Measurements from ENCODE around the gene CGNL1. TPM values are rescaled to one million over a fixed set of nuclear protein-coding genes. Genes with fewer than 3 reads are reported as not detected.

Gene CGNL1
- total RNA-seq, 4 donors from 2014 or later, result 9.6 to 21.3 (median 13.1) TPM

DNA sequence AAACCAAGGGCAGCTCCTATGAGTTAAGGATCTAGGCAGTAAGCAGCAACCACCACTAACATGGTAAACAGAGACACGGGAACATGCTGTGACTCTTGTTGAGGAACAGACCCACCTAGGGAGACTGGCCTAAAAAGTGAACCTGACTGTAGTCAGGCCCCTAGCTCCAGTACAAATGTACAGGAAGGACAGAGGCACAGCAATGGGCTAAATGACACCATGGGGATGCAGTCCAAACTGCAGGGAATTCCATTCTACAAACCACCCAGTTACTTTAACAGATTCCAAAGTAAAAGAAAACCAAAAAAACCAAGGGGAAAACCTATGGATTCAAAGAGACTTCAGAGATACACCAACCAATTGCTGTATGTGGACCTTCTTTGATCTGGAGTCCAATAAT, 28.2 kb upstream of the CGNL1 start:
- no peak overlapping the region for H3K27ac ChIP-seq (replicated peaks in 1 of 4)
- TF ChIP-seq POLR2AphosphoS5 (IDR thresholded peaks at IDR 0.05) (no peak), POLR2A (IDR thresholded peaks at IDR 0.05; ENCODE audit: low read depth) (no peak), EP300 (IDR thresholded peaks at IDR 0.05) (no peak)
- TF ChIP-seq, protein P1, sequence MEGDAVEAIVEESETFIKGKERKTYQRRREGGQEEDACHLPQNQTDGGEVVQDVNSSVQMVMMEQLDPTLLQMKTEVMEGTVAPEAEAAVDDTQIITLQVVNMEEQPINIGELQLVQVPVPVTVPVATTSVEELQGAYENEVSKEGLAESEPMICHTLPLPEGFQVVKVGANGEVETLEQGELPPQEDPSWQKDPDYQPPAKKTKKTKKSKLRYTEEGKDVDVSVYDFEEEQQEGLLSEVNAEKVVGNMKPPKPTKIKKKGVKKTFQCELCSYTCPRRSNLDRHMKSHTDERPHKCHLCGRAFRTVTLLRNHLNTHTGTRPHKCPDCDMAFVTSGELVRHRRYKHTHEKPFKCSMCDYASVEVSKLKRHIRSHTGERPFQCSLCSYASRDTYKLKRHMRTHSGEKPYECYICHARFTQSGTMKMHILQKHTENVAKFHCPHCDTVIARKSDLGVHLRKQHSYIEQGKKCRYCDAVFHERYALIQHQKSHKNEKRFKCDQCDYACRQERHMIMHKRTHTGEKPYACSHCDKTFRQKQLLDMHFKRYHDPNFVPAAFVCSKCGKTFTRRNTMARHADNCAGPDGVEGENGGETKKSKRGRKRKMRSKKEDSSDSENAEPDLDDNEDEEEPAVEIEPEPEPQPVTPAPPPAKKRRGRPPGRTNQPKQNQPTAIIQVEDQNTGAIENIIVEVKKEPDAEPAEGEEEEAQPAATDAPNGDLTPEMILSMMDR (IDR thresholded peaks at IDR 0.05), result no peak
- H3K4me3 ChIP-seq, result no peak overlapping the region
- DNase-seq (ENCODE audit: extremely low spot score), result no peak
- intact Hi-C loops (cut with DNase I), result no loop called here
- H3K36me3 ChIP-seq, result no peaks in the 10 kb centered on the region
- whole genome bisulfite sequencing, result 93% methylated on average over 1 of the region's 1 CpG
- no peaks in the 10 kb centered on the region for H3K4me1 ChIP-seq
- H3K27me3 ChIP-seq, result no peaks in the 10 kb centered on the region
- no peaks in the 10 kb centered on the region for H3K9me3 ChIP-seq

DNA sequence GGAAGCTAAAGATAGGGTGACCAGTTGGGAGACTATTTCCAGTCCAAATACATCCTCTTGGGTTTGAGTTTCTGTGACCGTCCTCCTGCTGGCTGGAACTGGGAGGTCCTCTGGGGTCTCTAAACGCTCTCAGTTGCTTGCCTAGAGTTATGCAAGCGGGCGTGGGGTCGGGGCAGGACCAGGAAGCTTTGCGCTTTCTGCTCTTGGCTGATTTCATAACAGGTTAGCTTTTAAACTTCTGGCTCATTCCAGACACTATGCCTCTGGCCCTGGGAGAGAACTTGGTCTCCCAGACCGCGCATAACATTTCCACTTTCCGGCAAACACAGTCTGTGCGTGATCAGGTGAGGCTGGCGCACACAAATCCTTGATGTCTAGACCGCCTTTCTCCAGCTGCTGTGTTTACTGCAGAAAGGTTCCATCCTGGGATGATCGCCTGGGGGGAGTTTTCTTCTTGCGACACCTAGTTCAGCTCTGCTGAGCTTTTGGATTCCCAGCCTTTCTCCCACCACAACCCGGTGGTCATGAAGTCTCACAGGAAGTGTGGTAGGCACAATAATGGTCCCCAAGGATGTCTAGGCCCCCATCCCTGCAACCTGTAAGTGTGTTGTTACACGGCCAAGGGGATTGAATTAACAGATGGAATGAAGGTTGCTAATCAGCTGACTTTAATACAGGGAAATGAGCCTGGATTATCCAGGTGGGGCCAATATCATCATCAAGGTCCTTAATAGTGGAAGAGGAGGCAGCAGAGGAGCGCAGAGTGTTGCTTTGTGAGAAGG, 23.6 kb upstream of the CGNL1 start:
- intact Hi-C loops (cut with DNase I), result no loop called here

DNA sequence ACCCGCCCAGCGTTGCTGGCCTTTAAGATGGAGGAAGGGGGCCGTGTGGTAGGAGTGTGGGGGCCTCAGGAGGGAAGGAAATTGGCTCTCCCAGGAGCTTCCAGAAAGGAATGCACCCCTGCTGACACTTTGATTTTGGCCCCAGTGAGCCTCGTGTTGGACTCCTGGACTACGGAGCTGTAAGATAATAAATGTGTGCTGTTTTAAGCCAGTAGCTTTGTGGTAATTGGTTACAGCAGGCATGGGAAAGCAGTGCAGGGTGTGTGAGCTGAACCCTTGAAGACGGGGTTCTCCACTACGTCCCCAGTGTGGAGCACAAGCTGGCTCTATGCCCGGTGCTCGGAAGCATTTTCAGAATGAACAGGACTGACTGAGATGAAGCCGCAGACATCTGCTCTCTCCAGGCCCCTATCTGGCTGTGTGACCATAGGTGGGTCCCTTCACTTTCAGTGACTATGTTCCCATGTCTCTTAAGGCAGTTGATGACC, 22.9 kb upstream of the CGNL1 start:
- TF ChIP-seq EP300 (IDR thresholded peaks at IDR 0.05) (no peak), POLR2AphosphoS5 (IDR thresholded peaks at IDR 0.05) (no peak), POLR2A (IDR thresholded peaks at IDR 0.05; ENCODE audit: low read depth) (no peak)
- TF ChIP-seq, protein P1 (IDR thresholded peaks at IDR 0.05), result no peak
- Histone ChIP-seq H3K9me3 (no peaks in the 10 kb centered on the region), H3K27ac (replicated peaks in 1 of 4) (no peak overlapping the region), H3K4me3 (no peak overlapping the region), H3K27me3 (no peaks in the 10 kb centered on the region), H3K36me3 (no peaks in the 10 kb centered on the region), H3K4me1 (no peaks in the 10 kb centered on the region)
- intact Hi-C loops (cut with DNase I), result no loop called here
- DNase-seq (ENCODE audit: extremely low spot score), result no peak
- WGBS, result 80% methylated on average over 10 of the region's 10 CpGs

More for the DNA sequence above, 23.6 kb upstream of the CGNL1 start:
- H3K4me3 ChIP-seq, result no peak overlapping the region
- no peaks in the 10 kb centered on the region for H3K27me3 ChIP-seq
- TF ChIP-seq, protein P1 (IDR thresholded peaks at IDR 0.05), result no peak
- no peak for TF ChIP-seq POLR2AphosphoS5 (IDR thresholded peaks at IDR 0.05)
- TF ChIP-seq EP300 (IDR thresholded peaks at IDR 0.05), result no peak
- no peak for TF ChIP-seq POLR2A (IDR thresholded peaks at IDR 0.05; ENCODE audit: low read depth)
- H3K4me1 ChIP-seq, result no peaks in the 10 kb centered on the region
- no peak for DNase-seq (ENCODE audit: extremely low spot score)
- H3K27ac ChIP-seq (replicated peaks in 1 of 4), result no peak overlapping the region
- H3K9me3 ChIP-seq, result no peaks in the 10 kb centered on the region
- WGBS, result 94% methylated on average over 17 of the region's 17 CpGs
- no peaks in the 10 kb centered on the region for H3K36me3 ChIP-seq

DNA sequence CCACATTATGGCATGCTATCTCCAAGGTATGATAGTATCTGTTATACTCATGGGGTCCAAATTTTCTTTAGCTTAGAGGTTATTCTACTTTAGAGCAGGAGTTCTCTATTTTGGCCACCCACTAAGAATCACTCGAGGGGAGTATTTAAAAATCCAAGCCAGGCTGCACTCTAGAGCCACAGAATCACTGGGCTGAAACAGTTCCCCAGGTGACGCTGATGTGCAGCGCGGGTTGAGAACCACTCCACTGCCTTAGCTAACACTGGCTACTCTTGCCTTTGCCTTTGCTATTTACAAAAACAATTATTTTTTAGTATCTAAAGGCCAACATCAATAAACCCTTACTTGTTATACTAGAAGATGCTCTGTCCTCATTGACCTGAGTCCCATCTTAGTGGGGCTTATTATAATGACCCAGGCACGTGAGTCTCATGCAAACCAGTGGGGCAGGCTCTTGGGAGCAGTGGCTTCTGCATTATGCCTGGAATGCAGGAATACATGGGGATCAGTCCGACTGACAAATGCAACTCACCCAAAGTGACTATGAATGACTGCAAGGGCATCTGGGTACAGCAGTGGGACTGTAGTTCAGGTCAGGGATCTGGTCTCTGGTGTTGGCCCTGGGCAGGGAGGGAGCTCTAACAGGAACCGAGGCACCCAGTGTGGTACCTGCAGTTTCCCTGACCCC, 21.7 kb upstream of the CGNL1 start:
- intact Hi-C loops (cut with DNase I), result no loop called here
- H3K27me3 ChIP-seq, result no peaks in the 10 kb centered on the region
- no peak overlapping the region for H3K27ac ChIP-seq (replicated peaks in 1 of 4)
- no peaks in the 10 kb centered on the region for H3K36me3 ChIP-seq
- DNase-seq (ENCODE audit: extremely low spot score), result no peak
- TF ChIP-seq POLR2A (IDR thresholded peaks at IDR 0.05; ENCODE audit: low read depth) (no peak), POLR2AphosphoS5 (IDR thresholded peaks at IDR 0.05) (no peak), EP300 (IDR thresholded peaks at IDR 0.05) (no peak)
- TF ChIP-seq, protein P1 (IDR thresholded peaks at IDR 0.05), result no peak
- no peak overlapping the region for H3K4me3 ChIP-seq
- no peaks in the 10 kb centered on the region for H3K4me1 ChIP-seq
- no peaks in the 10 kb centered on the region for H3K9me3 ChIP-seq
- 86% methylated on average over 3 of the region's 7 CpGs for WGBS

Data from esophagus muscularis mucosa (tissue), 4 donors.